GM19043 (cell line): ENCODE data around the gene GLRA3.

ENCODE experiments used
- ATAC-seq: cut with Tn5 transposase; IDR thresholded peaks from one replicate; pipeline ENCODE4 v1.9.1; 2021; ENCODE audit warnings: low read depth; ENCODE audit not compliant: unreplicated experiment

GLRA3 gene

DNA sequence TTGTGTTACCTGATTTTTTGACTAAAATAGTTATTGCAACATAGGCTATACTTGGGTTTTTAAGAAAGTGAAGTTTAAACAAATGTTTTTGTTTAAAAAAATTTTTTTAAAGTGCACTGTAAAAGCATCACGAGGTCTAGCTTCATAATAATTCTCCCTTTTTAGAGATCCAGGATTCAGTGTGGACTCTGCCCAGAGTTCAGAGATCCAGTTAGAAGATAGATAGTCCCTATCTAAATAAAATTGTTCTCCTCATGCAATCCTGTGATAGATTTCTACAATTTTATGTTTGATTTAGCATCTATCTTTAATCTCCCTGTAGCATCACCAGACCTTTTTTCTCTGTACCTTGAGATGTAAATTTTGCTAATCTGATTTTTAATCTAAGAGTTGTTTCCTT, 221.3 kb downstream of the GLRA3 start:
- ATAC-seq, result no peak

GRCh38 chr4:174604198-174604597, 224.8 kb downstream of the GLRA3 start:
- no peak for ATAC-seq

- ATAC-seq, result no peak
Observed at GRCh38 chr4:174600391-174600790, 228.7 kb downstream of the GLRA3 start.

DNA sequence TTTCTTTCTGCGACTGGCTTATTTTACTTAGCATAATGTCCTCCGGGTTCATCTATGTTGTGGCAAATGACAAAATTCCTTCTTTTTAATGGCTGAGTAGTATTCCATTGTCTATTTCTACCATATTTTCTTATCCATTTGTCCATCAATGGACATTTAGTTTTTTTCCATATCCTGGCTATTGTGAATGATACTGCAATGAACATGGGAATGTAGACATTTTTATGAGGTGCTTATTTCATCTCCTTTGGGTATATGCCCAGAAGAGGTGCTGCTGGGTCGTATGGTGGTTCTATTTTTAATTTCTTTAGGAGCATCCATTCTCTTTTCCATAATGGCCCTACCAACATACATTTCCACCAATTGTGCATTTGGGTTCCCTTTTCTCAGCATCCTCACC, 230.2 kb downstream of the GLRA3 start:
- ATAC-seq, result no peak

DNA sequence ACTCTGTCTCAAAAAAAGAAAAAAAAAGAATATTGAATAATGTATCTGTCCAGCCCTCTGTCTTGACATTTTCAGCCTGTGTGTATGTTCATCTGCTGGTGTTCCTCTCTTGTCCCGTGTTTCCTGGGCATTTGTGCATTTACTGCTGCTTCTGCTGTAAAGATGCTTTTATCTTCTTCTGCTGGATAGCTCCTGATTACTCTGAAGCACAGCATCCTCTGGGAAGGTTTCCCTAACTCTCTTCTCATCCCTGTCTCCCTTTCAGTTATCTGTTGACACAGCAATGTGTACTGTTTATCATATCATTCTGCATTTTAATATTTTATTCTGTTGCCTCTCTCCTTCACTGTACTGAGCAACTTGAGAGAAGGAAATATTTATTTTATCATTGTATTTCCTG, 232.5 kb downstream of the GLRA3 start:
- ATAC-seq, result no peak

DNA sequence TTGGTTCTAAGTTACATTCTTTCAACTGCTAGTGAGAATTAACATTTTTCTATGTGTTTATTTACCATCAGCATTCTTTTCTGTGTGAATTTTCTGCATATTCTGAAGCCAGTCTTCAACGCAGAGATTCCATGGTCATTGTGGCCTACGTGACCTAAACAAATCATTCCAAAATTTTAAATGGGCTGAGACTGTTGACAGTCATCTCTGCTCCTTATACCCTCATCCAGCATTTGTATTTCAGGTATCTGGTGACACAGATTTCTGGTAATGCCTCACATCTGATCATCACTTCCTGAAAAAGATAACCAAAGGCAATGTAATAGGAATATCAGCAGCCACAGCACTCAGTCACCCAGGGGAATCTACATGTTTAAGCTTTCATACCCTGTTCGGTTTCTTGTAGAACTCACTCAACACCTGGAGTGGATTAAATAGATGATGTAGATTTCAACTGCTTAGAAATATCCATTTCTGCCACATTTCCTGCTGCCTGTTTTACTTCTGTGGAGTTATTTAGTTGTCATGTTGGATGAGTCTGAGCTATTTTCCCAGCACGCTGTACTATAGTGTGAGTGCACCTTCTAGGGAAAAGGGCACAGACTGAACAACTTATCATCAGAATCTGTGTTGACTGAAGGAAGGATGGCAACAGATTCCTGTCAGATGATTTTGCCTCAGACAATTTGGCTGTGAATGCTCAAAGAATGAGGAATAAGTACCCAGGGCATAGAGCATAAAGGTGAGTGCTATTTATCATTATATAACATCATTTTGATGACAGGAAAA, 233.7 kb downstream of the GLRA3 start:
- no peak for ATAC-seq

DNA sequence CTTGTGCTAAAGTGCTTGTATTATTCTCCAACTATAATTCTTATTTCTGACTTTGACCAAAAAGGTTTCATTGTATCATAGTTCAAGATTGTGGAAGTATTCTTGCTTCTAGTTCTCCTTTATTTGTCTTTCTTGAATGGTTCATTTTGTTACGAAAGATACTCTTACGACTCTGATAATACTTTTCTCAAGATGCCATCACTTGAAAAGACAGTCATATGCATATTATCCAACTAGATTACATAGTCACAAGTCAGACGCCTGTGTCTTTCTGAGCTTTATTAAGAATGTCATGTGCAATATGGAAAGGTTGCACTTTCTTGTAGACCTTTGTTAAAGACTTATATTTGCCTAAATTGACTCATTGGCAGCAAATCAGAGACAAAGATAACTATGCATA, 235.3 kb downstream of the GLRA3 start:
- no peak for ATAC-seq

- no peak for ATAC-seq
Observed at GRCh38 chr4:174592985-174593335, 236.1 kb downstream of the GLRA3 start.

DNA sequence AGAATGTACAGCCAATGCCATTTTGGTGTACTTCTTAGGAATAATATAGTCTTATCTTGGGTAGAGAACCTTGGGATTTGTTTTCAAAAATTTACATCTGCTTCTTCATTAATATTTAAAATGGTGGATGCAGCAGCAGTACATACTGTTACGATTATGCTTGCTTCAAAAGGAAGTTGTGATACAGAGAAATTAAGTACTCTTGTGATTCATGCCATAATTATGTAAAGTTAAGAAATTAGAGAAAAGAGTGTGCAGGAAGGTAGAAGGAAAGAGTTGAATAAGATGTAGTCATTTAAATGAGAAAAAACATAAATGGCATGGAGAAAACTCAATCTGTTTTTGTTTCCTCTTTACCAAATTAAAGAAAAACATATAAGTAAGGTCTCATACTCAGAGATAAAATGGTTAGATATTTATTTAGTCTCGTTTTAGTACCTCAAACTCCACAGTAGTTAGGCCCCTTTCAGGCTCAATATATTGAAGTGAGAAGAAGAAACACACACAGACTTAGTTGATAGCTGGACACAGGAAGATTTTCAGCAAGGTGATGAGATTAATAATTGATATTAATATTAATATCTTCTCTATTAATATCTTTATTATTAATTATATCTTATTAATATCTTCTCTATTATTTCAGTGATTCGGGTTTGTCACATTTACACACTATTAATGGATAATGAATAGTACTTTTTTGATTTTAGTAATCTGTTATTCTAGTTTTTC, 236.6 kb downstream of the GLRA3 start:
- no peak for ATAC-seq

- ATAC-seq, result peak; percentile 88
Observed at GRCh38 chr4:174591243-174592021, 237.6 kb downstream of the GLRA3 start.

DNA sequence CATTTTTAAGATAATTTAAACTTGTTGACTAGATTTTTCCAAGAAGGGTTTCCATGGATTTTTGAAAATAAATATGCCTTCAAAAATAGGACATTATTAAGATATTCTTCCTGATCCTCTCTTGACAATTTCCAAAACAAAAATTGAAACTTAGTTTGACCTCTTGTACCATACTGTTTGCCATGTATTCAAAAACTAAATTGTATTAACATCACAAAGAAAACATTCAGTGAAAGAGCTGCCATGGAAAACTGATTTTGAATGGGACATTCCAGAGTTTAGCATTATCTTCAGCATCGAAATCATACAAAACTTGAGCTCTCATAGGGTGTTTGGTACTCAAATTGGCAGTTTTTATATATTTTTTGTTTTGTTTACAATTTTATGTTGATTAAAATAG, 238.7 kb downstream of the GLRA3 start:
- ATAC-seq, result no peak
